ENCODE measurements around the gene SMDT1.
A peak's percentile ranks its signal among the peaks of the same experiment; 100 is the strongest.

SMDT1 gene

GRCh38 chr22:42070517-42071422 lies 8.7 kb upstream of the SMDT1 start, which contains the start of gene NAGA (continued):
- no peak for TF ChIP-seq ZNF302 (tag by site-specific recombination; IDR thresholded peaks at IDR 0.05; ENCODE audit: low read depth)
- no peak for TF ChIP-seq ZNF701 (tag by site-specific recombination; IDR thresholded peaks at IDR 0.05)
- peak; percentile 90 for TF ChIP-seq ZFHX2 (tag by site-specific recombination; conservative IDR thresholded peaks at IDR 0.05)
- TF ChIP-seq ZNF239 (tag by site-specific recombination; IDR thresholded peaks at IDR 0.05) = no peak
- no peak for TF ChIP-seq ZNF138 (tag by site-specific recombination; IDR thresholded peaks at IDR 0.05; ENCODE audit: borderline replicate concordance)
- TF ChIP-seq RBAK (tag by site-specific recombination; IDR thresholded peaks at IDR 0.05) = no peak
- peak; percentile 94 for TF ChIP-seq HIC1 (tag by site-specific recombination; IDR thresholded peaks at IDR 0.05)
- TF ChIP-seq ATF2 (tag by site-specific recombination; IDR thresholded peaks at IDR 0.05; ENCODE audit: low read depth) = no peak
- TF ChIP-seq ZNF2 (tag by site-specific recombination; IDR thresholded peaks at IDR 0.05) = no peak
- TF ChIP-seq ZNF133 (tag by site-specific recombination; IDR thresholded peaks at IDR 0.05) = no peak
- TF ChIP-seq ZFP37 (tag by site-specific recombination; IDR thresholded peaks at IDR 0.05) = no peak
- TF ChIP-seq ZNF560 (tag by site-specific recombination; IDR thresholded peaks at IDR 0.05; ENCODE audit: borderline replicate concordance) = no peak
- 0 out of 2 replicates have a peak, but pooled peaks have one; percentile 10 for TF ChIP-seq ZFP69B (tag by site-specific recombination; IDR thresholded peaks at IDR 0.05)
- peak; percentile 34; the same call in 1 of the 2 replicates for TF ChIP-seq ZNF394 (tag by site-specific recombination; IDR thresholded peaks at IDR 0.05; ENCODE audit: borderline replicate concordance)
- TF ChIP-seq ZNF354C (tag by site-specific recombination; IDR thresholded peaks at IDR 0.05; ENCODE audit: borderline replicate concordance, low read depth) = no peak
- TF ChIP-seq HOXD13 (CRISPR knock-in tag; IDR thresholded peaks at IDR 0.05; ENCODE audit: borderline replicate concordance) = no peak
- no peak for TF ChIP-seq ZNF292 (tag by site-specific recombination; IDR thresholded peaks at IDR 0.05; ENCODE audit: borderline replicate concordance, low read depth)
- peak; percentile 67; the same call in 1 of the 2 replicates for TF ChIP-seq PBX3 (CRISPR knock-in tag; IDR thresholded peaks at IDR 0.05)
- no peak for TF ChIP-seq ZNF514 (tag by site-specific recombination; IDR thresholded peaks at IDR 0.05)
- TF ChIP-seq ZNF248 (tag by site-specific recombination; IDR thresholded peaks at IDR 0.05) = no peak
- TF ChIP-seq CTCF (tag by site-specific recombination; IDR thresholded peaks at IDR 0.05) = no peak
- TF ChIP-seq GFI1B (tag by site-specific recombination; IDR thresholded peaks at IDR 0.05) = no peak
- no peak for TF ChIP-seq ZNF132 (tag by site-specific recombination; IDR thresholded peaks at IDR 0.05; ENCODE audit: borderline replicate concordance)
- no peak for TF ChIP-seq ZNF155 (tag by site-specific recombination; IDR thresholded peaks at IDR 0.05)
- no peak for TF ChIP-seq HOXC10 (CRISPR knock-in tag; IDR thresholded peaks at IDR 0.05)
- peak; percentile 20; the same call in 1 of the 2 replicates for TF ChIP-seq ZBTB7A (tag by site-specific recombination; IDR thresholded peaks at IDR 0.05; ENCODE audit: low read depth)
- TF ChIP-seq ZNF561 (tag by site-specific recombination; IDR thresholded peaks at IDR 0.05; ENCODE audit: borderline replicate concordance) = 0 out of 2 replicates have a peak, but pooled peaks have one; percentile 42
- TF ChIP-seq KLF1 (tag by site-specific recombination; IDR thresholded peaks at IDR 0.05) = peak; percentile 28; the same call in 1 of the 2 replicates
- TF ChIP-seq ZNF555 (tag by site-specific recombination; conservative IDR thresholded peaks at IDR 0.05) = no peak
- TF ChIP-seq ZNF280C (tag by site-specific recombination; IDR thresholded peaks at IDR 0.05) = no peak
